GF-D8 (cell line): ENCODE measurements around the gene ITGBL1.
A peak's percentile ranks its signal among the peaks of the same experiment; 100 is the strongest.

Experiments used
- DNase-seq: peaks from one replicate; lab custom pipeline; 2025; lab: John Stamatoyannopoulos, UW

ITGBL1 gene

DNA sequence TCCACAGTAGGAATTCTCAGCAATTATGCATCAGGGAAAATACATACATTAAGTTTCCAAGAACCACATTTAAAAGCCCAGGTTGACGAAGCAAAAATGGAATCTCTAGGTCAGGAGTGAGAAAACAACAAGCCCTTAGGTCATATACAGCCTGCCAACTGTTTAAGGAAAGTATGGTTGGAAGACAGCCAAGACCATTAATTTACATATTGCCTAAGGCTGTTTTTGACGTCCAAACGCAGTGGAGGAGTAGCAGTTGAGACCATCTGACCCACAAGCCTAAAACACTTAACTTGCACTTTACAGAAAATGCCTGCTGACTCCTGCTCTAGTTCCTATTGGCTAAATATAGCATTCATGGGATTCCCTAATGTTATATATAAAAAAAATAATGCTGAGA is 299.0 kb downstream of the ITGBL1 start:
- DNase-seq = no peak

GRCh38 chr13:101752432-101752831 is 300.0 kb downstream of the ITGBL1 start:
- no peak for DNase-seq

- DNase-seq = no peak
These were observed 302.9 kb downstream of the ITGBL1 start for GRCh38 chr13:101755228-101755887.

DNA sequence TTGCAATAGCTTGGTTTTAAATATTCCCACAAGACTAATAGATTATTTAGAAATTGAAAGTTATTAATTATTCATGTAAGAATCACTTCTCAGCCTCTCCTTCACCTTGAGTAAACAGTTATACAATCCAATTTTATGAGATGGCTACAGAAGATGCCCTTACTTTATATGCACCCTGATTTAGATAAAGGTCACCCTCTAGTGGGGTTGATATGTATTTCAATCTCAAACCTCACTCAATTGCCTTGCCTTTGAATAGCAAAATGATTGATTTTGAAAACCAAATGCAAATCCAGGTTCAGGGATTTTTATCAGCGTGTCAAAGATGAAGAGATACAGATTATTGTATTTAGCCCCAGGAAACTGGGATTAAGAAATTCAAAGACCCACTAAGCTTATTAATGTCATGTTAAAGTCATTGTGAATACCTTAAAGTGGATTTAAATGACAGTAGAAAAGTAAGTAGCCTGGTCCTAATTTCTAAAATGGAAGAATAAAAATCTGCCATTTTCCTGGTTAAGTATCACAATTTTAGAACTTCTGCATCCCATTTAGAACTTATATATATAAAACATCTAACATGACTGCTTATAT is 305.1 kb downstream of the ITGBL1 start:
- DNase-seq = peak; percentile 23

GRCh38 chr13:101763191-101763590 is 310.7 kb downstream of the ITGBL1 start:
- DNase-seq = no peak
